ENCODE measurements around the gene TMEM258.

The TMEM258 gene

GRCh38 chr11:61794579-61794978, 2.2 kb upstream of the TMEM258 start:
- no peak for DNase-seq

- no peak for DNase-seq
Measured at GRCh38 chr11:61793829-61794204, 1.4 kb upstream of the TMEM258 start.

GRCh38 chr11:61793083-61793828, 857 bp upstream of the TMEM258 start:
- no peak for DNase-seq

GRCh38 chr11:61791737-61792309, 576 bp downstream of the TMEM258 start:
- no peak for DNase-seq

- no peak for DNase-seq
Measured at GRCh38 chr11:61787928-61788491, 4.4 kb downstream of the TMEM258 start.

GRCh38 chr11:61785837-61786402, 6.5 kb downstream of the TMEM258 start:
- DNase-seq = no peak

GRCh38 chr11:61784506-61784805, 7.9 kb downstream of the TMEM258 start:
- DNase-seq = no peak

GRCh38 chr11:61783717-61784505, 8.5 kb downstream of the TMEM258 start:
- DNase-seq = no peak

- no peak for DNase-seq
Measured at GRCh38 chr11:61782841-61783240, 9.6 kb downstream of the TMEM258 start.

- no peak for DNase-seq
Measured at GRCh38 chr11:61782299-61782698, 10.1 kb downstream of the TMEM258 start.

GRCh38 chr11:61781585-61781984, 10.8 kb downstream of the TMEM258 start:
- DNase-seq = no peak

GRCh38 chr11:61780581-61781162, 11.7 kb downstream of the TMEM258 start:
- DNase-seq = no peak

GRCh38 chr11:61779666-61780525, 12.5 kb downstream of the TMEM258 start:
- no peak for DNase-seq

GRCh38 chr11:61778920-61779650, 13.3 kb downstream of the TMEM258 start:
- DNase-seq = no peak

GRCh38 chr11:61778357-61778886, 14.0 kb downstream of the TMEM258 start:
- no peak for DNase-seq

GRCh38 chr11:61777234-61778090, 14.9 kb downstream of the TMEM258 start:
- no peak for DNase-seq

GRCh38 chr11:61776561-61777075, 15.8 kb downstream of the TMEM258 start:
- DNase-seq = no peak

- DNase-seq = no peak
Measured at GRCh38 chr11:61775606-61776554, 16.5 kb downstream of the TMEM258 start.

GRCh38 chr11:61775106-61775505, 17.3 kb downstream of the TMEM258 start:
- no peak for DNase-seq

Data from NCI-H524 treated with DMSO at 0.1 percent for 48 hours (cell line).